Amygdala (tissue), 56 donors: ENCODE results near the gene ANKRD9.
"Not testable (repeated sequence)": the region's sequence is repeated elsewhere in the genome, so short reads cannot be mapped to it uniquely, and the experiment has no call there.

Source experiments
- DNase-seq, 56 donors: peaks; one replicate each; lab custom pipeline; 2025; lab: John Stamatoyannopoulos, UW

Gene ANKRD9

DNA sequence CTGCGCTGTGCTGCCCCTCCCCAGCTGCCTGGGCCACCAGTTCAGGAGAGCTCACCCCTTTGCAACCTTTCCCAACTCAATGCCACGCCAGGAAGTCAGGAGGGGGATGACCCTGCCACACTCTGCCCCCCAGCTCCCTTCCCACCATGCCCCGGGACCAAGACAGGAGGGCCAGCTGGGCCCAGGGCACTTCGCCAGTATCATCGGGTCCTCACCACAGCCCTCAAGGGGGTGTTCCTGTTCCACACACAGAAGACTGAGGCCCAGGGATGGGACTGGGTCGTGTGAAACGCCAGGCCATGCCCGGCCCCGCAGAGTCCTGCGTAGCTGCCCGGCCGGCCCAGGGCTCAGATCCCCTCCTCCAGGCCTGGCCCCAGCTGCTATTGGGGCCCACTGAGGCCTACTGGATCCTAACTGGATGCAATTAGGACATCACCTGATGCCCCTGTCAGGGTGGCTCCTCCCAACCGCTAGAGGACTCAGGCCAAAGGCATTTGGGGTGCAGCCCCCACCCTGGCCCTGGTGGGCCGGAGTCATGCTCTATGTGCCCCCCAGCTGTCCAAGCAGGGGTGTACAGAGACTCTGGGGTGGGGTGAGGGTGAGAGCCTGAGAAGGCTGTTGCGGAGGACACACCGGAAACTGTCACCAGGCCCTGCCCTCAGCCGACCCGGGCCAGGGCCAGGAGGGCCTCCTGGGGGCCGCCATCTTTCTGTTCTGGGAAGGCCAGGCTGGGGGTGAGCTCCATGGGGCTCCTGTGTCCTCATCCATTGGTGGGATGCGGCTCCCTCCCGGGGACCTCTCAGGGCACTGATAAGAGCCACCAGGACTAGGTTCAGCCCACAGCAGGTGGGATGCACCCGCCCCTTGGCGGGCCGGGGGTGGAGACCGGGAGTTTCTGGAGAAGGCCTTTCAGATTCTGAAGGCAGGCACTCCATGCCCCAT is 29.3 kb upstream of the ANKRD9 start:
- no peak for DNase-seq

GRCh38 chr14:102537981-102538601 is 28.5 kb upstream of the ANKRD9 start:
- no peak for DNase-seq

- DNase-seq: no peak
Measured at GRCh38 chr14:102532204-102532658, 22.7 kb upstream of the ANKRD9 start.

DNA sequence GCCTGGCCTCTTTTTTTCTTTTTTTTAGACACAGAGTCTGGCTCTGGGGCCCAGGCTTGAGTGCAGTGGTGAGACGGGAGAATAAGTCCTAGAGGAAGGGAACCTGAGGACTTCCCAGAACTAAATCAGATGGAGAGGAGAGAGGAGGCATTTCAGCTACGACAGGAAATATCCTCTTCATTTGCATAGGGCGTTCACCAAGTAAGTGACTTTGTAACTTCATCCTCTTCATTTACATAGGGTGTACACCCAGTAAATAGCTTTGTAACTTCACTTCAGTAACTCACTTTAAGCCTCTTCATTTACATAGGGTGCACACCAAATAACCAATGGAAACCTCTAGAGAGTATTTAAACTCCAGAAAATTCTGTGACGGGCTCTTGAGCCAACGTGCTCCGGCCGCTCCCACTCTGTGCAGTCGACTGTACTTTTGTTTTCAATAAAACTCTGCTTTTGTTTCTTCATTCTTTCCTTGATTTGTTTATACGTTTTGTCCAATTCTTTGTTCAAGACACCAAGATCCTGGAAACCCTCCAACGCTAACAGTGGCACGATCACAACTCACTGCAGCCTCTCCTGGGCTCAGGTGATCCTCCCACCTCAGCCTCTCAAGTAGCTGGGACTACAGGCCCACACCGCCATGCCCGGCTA is 21.4 kb upstream of the ANKRD9 start:
- DNase-seq: no peak

DNA sequence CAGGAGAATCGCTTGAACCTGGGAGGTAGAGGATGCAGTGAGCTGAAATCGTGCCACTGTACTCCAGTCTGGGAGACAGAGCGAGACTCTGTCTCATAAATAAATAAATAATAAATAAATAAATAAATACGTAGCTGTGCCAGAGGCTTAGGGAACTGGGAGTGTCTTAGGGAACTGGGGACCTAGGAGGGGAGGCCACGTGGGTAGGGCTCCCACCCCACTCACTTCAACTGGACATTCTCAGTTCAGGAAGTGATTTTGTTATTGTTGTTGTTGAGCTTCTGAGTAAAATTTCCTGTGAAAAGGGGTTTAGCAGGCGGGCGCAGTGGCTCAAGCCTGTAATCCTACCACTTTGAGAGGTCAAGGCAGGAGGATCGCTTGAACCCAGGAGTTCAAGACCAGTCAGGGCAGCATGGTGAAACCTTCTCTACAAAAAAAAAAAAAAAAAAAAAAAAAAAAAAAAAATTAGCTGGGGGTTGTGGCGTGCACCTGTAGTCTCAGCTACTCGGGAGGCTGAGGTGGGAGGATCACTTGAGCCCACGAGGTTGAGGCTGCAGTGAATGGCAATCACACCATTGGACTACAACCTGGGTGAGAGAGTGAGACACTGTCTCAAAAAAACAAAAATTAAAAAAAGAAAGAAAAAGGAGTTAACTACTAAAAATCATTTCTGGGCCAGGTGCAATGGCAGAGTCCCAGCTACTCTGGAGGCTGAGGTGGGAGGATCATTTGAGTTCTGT is 19.0 kb upstream of the ANKRD9 start:
- DNase-seq: no peak

GRCh38 chr14:102525929-102526497 is 16.4 kb upstream of the ANKRD9 start:
- DNase-seq: no peak

DNA sequence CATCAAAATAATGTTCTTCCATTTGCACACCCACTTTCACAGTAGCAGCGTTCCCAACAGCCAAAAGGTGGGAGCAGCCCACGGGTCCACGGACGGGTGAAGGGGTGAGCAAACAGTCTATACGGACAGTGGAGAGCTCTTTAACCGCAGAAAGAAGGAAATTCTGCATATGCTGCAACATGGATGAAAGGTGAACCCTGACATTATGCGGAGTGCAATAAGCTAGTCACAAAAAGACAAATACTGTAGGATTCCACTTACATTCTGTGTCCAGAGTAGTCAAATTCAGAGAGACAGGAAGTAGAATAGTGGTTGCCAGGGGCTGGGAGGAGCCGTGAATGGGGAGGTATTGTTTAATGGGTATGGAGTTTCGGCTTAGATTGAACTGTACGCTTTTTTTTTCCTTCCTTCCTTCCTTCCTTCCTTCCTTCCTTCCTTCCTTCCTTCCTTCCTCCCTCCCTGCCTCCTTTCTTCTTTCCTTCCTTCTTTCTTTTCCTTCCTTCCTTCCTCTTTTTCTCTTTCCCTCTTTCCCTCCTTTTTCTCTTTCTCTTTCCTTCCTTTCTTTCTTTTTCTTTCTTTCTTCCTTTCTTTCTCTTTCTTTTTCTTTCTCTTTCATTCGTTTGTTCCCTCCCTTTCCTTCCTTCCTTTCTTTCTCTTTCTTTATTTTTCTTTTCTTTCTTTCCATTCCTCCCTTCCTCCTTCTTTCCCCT is 15.8 kb upstream of the ANKRD9 start:
- peak in 3 of 56 donors; percentile 27 to 57 (median 47) for DNase-seq

GRCh38 chr14:102524451-102525218 is 15.1 kb upstream of the ANKRD9 start:
- DNase-seq: peak; percentile 42 to 98 (median 94)

DNA sequence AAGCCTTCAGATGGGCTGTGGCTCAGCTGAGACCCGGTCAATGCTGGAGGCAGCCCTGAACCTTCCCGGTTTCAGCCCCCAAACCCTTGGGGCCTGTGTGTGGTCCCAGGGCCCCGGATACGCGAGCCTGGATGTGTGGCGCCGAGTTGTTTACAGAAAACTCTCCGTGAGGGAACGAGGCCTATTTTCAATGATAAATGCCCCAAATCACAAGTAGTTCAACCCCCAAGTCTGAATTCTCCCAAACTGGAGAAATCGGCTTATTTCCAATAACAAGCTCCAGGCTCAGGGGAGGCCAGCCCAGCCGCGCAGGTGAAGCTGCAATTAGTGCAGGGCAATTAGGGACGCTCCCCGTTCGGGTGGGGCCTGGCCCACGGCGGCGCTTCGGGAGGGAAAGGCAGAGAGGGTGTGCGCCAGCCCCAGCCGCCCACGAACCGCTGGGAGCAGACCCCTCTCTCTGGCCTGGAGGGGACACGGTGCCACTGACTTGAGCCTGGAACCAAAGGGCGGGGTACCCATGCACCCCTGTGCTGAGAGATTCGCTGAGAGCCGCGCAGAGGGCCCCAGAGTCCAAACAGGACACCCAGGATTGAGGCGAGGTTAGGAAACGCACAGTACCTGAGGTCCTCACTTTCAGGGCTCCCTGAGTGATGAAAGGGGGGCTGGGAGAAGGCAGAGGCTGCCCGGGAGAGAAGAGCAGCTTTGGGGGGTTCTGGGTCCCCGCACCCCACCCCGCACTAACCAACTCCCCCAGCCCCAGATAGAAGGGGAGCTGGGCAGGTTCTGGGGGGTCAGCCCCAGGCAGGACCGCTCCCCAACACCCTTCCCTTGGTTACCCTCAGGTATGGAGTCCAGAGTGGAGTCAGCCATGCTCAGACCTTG is 14.2 kb upstream of the ANKRD9 start:
- DNase-seq: no peak

DNA sequence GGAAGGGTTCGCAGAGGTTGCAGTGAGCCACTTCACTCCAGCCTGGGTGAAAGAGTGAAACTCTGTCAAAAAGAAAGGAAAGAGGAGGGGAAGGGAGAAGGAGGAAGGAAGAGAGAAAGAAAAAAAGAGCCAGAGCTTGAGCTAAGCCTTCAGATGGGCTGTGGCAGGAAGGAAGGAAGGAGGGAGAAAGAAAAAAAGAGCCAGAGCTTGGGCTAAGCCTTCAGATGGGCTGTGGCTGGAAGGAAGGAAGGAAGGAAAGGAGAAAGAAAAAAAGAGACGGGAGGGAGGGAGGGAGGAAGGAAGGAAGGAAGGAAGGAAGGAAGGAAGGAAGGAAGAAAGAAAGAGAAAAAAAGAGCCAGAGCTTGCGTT is 13.6 kb upstream of the ANKRD9 start:
- no peak for DNase-seq

DNA sequence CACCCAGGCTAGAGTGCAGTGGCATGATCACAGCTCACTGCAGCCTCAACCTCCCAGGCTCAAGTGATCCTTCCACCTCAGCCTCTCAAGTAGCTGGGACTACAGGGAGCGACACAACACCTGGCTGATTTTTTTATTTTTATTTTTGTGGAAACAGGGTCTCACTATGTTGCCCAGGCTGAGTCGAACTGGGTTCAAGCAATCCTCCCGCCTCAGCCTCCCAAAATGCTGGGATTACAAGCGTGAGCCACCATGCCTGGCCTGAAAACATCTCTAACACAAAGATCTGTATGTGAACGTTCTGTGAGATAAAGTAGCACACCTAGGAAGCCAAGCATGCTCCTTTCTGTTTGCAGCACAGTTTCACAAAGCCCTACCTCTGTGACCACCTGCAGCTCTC is 10.1 kb upstream of the ANKRD9 start:
- not testable (repeated sequence) for DNase-seq

GRCh38 chr14:102518063-102518648 is 8.6 kb upstream of the ANKRD9 start:
- DNase-seq: no peak

- DNase-seq: no peak
Measured at GRCh38 chr14:102517392-102518062, 8.0 kb upstream of the ANKRD9 start.

DNA sequence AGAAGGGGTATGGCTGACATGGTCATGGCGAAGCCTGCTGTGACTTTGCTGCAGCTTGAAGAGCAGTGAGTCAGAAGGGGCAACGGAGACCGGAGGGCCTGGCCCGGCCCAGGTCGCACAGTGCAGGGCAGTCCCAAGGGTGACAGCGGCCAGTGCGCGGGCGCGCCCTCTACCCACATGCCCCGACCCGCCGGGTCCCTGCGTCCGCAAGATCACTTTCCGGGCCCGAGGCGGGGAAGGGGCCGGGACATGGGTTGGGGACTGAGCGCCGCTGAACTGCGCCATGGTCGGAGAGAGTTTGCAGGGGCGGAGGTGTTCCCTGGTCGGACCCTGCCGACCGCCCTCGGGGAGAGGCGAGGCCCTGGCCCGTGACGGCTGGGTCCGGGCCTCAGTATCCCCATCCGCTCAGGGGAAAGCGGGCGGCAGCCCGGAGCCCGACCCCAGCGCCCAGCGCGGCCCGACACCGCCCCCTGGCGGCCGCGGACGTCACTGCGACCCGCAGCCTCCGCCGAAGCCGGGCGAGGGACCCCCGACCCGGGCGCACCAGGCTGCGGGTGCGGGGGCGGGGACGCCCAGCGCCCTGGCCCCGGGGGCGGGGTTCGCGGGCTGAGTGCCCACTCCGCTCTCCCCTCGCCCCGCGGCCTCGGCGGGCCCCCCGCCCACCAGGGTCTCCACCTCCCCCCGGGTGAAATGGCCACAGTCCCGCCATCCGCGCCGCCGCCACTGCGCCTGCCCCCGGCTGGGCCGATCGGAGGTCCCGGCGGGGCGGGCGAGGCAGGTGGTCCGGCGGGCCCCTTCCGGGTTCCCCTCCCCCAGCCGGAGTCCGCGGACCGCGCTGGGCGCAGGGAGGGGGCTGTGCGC is 7.2 kb upstream of the ANKRD9 start:
- DNase-seq: peak in 26 of 56 donors; percentile 6 to 71 (median 50)

- no peak for DNase-seq
Measured at GRCh38 chr14:102514987-102515733, 5.6 kb upstream of the ANKRD9 start.
